HCT116 (cell line): ENCODE data around the gene TCERG1L.

ENCODE experiments used
- CTCF ChIP-seq, 3 experiments: fragments of 200-600 bp in 1 of 3; sonication (generic) in 1 of 3; IDR thresholded peaks in 2 of 3; conservative IDR thresholded peaks in 1 of 3; 2 replicates each; pipeline ENCODE4 v1.5.1; 2012 to 2017; ENCODE audit warnings: low read depth in 2 of 3, low read length in 2 of 3, antibody characterized with exemption in 1 of 3, borderline replicate concordance in 1 of 3, control low read depth in 1 of 3, mild to moderate bottlenecking in 1 of 3, mixed read lengths in 1 of 3, mixed run types in 1 of 3, moderate library complexity in 1 of 3; ENCODE audit not compliant: insufficient read depth in 1 of 3
- EZH2 ChIP-seq: fragments of 200-600 bp; sonication (generic); IDR thresholded peaks from 2 replicates; pipeline ENCODE4 v1.6.1; 2017; ENCODE audit warnings: antibody characterized with exemption, mixed run types
- JUND ChIP-seq: IDR thresholded peaks from 2 replicates; pipeline ENCODE4 v1.6.1; 2012
- POLR2AphosphoS5 ChIP-seq: IDR thresholded peaks from 2 replicates; pipeline ENCODE4 v1.6.1; 2011; ENCODE audit warnings: mild to moderate bottlenecking, low read depth, low read length, moderate library complexity
- REST ChIP-seq: IDR thresholded peaks from 2 replicates; pipeline ENCODE4 v1.6.1; 2012; ENCODE audit warnings: low read depth

GRCh38 chr10:131046194-131046593 is 265.3 kb downstream of the TCERG1L start:
- TF ChIP-seq POLR2AphosphoS5, result no peak
- no peak for TF ChIP-seq REST
- TF ChIP-seq EZH2, result no peak
- no peak for TF ChIP-seq CTCF (IDR thresholded peaks at IDR 0.05 in 2 of 3, conservative IDR thresholded peaks at IDR 0.05 in 1 of 3; ENCODE audit: borderline replicate concordance in 1 of 3, insufficient read depth in 1 of 3, low read depth in 2 of 3, low read length in 2 of 3)
- no peak for TF ChIP-seq JUND
